ENCODE results near the gene PAFAH2. TPM values are rescaled to one million over a fixed set of nuclear protein-coding genes. Genes with fewer than 3 reads are reported as not detected.

The PAFAH2 gene
- total and polyA plus RNA-seq, 4 experiments from 2014 or later, result 10.1 to 20.0 (median 15.3) TPM

DNA sequence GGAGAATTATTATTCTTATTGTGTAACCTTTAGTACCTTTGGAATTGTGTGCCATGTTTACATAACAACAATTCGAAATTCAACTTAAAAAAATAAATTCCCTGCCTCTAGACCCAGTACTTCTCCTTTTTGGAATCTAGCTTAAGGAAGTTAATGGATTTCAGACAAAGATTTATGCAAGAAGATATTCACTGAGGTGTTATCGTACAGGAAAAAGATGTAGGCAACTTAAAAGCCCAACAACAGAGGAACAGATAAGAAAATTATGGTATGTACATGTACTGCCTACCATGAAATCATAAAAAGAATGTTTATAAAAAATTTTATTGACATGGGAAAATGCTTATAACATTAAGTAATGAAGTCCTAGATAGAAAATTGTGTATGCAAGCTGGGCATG, 73.4 kb downstream of the PAFAH2 start:
- H3K27me3 ChIP-seq (ENCODE audit: insufficient read depth, low read length), result no peaks in the 10 kb centered on the region
- Mint-ChIP-seq H3K27me3 (peaks cover 2 to 3% of the 10 kb centered on the region in 2 donors), H3K9me3 (no peaks in the 10 kb centered on the region), H3K4me1 (peaks cover 13 to 26% (median 15%) of the 10 kb centered on the region in 4 donors), H3K36me3 (no peaks in the 10 kb centered on the region), H3K4me3 (no peak overlapping the region), H3K27ac (peak overlapping the region in 1 of 7 donors; percentile 4)
- no peaks in the 10 kb centered on the region for H3K9me3 ChIP-seq (ENCODE audit: control insufficient read depth in 1 of 2, low read length in 2 of 2)
- no peaks in the 10 kb centered on the region for H3K36me3 ChIP-seq (ENCODE audit: insufficient read depth, low read length)
- no peak overlapping the region for H3K27ac ChIP-seq (ENCODE audit: low read depth, low read length)
- peaks cover 22% of the 10 kb centered on the region for H3K4me1 ChIP-seq (ENCODE audit: insufficient read depth, low read length)
- ChIA-PET POLR2A (ENCODE audit: partially characterized antibody) (interaction anchor here (0.9 kb wide), 1 partner anchor 46 kb away, joined by 3 read pairs; no protein-coding TSS in a partner anchor), CTCF (ENCODE audit: partially characterized antibody) (interaction anchor here (0.9 to 2.0 kb wide), 3 partner anchors 10 to 73 kb away, joined by 3 to 7 read pairs (median 5); partner anchors contain the start of gene PAFAH2)
- DNase-seq, result no peak
- intact Hi-C loops (cut with micrococcal nuclease), result no loop called here
- no peak overlapping the region for H3K4me3 ChIP-seq (ENCODE audit: low read length in 2 of 2)

DNA sequence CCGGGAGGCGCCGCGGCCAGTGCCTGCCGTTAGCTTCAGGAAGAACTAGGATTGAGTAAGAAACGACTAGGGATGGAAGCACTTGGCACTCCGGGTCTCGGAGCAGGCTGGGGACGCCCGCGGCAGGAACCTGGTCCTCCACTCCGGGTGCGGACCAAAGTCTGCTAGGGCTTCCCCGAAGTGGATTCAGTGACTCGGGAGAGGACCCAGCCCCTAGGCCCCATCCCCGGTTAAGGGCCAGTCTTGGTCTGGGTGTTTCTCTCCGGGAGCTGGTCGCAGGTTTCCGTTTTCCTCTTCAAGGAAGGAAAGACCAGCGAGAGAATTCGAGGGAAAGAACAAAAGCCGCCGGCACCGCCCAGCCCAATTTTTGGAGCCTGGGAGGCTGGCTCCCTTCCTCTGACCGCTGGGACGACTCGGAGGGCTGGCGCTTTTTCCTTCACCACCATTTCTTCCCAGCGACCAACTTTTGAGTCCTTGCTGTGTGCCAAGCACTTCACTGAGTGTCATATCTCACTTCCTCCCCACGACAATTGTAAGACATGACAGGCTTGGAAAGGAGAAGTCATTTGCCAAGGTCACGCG, 74.8 kb downstream of the PAFAH2 start:
- no peaks in the 10 kb centered on the region for H3K9me3 Mint-ChIP-seq
- intact Hi-C loops (cut with micrococcal nuclease), result loop anchor here (2.0 kb wide), 1 partner anchor 16 kb away; the partner anchor contains the start of gene STMN1
- ChIA-PET CTCF (ENCODE audit: partially characterized antibody) (interaction anchor here (0.7 to 3.7 kb wide), 6 partner anchors 19 to 74 kb away, joined by 3 to 22 read pairs (median 4); partner anchors contain the start of gene PAFAH2), POLR2A (ENCODE audit: partially characterized antibody) (interaction anchor here (1.0 to 3.9 kb wide), 10 partner anchors 11 to 74 kb away, joined by 3 to 23 read pairs (median 5); partner anchors contain the start of gene PAFAH2)
- Histone ChIP-seq H3K27me3 (ENCODE audit: insufficient read depth, low read length) (no peaks in the 10 kb centered on the region), H3K4me3 (ENCODE audit: low read length in 2 of 2) (peak overlapping the region; percentile 17 to 54), H3K27ac (ENCODE audit: low read depth, low read length) (no peak overlapping the region), H3K9me3 (ENCODE audit: control insufficient read depth in 1 of 2, low read length in 2 of 2) (no peaks in the 10 kb centered on the region), H3K36me3 (ENCODE audit: insufficient read depth, low read length) (no peaks in the 10 kb centered on the region), H3K4me1 (ENCODE audit: insufficient read depth, low read length) (peaks cover 29% of the 10 kb centered on the region)
- no peaks in the 10 kb centered on the region for H3K36me3 Mint-ChIP-seq
- peak in 1 of 5 donors; percentile 45 for DNase-seq
- peaks cover 2 to 3% of the 10 kb centered on the region in 2 donors for H3K27me3 Mint-ChIP-seq
- peak overlapping the region in 5 of 7 donors; percentile 18 to 76 (median 35) for H3K27ac Mint-ChIP-seq
- H3K4me1 Mint-ChIP-seq, result peaks cover 15 to 29% (median 18%) of the 10 kb centered on the region in 4 donors
- peak overlapping the region; percentile 74 to 90 (median 83) for H3K4me3 Mint-ChIP-seq

- Mint-ChIP-seq H3K9me3 (no peaks in the 10 kb centered on the region), H3K27me3 (peaks cover 2 to 3% of the 10 kb centered on the region in 2 donors), H3K4me3 (peak overlapping the region; percentile 85 to 92 (median 88)), H3K27ac (peak overlapping the region; percentile 49 to 90 (median 65)), H3K36me3 (no peaks in the 10 kb centered on the region), H3K4me1 (peaks cover 19 to 33% (median 23%) of the 10 kb centered on the region in 4 donors)
- Histone ChIP-seq H3K4me3 (ENCODE audit: low read length in 2 of 2) (peak overlapping the region; percentile 17 to 54), H3K27me3 (ENCODE audit: insufficient read depth, low read length) (no peaks in the 10 kb centered on the region), H3K4me1 (ENCODE audit: insufficient read depth, low read length) (peaks cover 36% of the 10 kb centered on the region), H3K36me3 (ENCODE audit: insufficient read depth, low read length) (no peaks in the 10 kb centered on the region), H3K9me3 (ENCODE audit: control insufficient read depth in 1 of 2, low read length in 2 of 2) (no peaks in the 10 kb centered on the region), H3K27ac (ENCODE audit: low read depth, low read length) (no peak overlapping the region)
- CTCF ChIA-PET (ENCODE audit: partially characterized antibody), result interaction anchor here (0.7 to 3.7 kb wide), 6 partner anchors 18 to 75 kb away, joined by 3 to 22 read pairs (median 4); partner anchors contain the start of gene PAFAH2
- DNase-seq, result peak; percentile 46 to 60 (median 57)
- POLR2A ChIA-PET (ENCODE audit: partially characterized antibody), result interaction anchor here (0.7 to 3.9 kb wide), 12 partner anchors 12 to 75 kb away, joined by 3 to 23 read pairs (median 4); partner anchors contain the start of gene PAFAH2
- intact Hi-C loops (cut with micrococcal nuclease), result loop anchor here (2.0 kb wide), 1 partner anchor 16 kb away; the partner anchor contains the start of gene STMN1
These were observed 75.5 kb downstream of the PAFAH2 start for GRCh38 chr1:25922056-25922970.

DNA sequence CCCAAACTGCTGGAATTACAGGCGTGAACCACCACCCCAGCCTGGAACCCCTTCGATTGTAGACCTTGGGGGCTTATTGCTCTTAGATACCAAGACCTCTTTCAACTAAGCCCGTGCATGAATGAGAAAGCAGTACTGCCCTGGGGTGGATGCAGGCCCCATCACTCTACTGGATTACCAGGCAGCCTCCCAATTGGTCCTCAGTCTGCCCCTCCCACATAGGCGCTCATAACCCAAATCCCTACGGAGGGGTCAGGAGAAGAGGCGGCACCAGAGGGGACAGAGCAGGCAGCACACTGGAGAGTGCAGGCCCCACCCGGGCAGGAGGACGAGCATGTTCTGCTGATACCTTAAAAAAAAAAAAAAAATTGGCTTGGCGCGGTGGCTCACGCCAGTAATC, 79.2 kb downstream of the PAFAH2 start:
- DNase-seq, result no peak
- CTCF ChIA-PET (ENCODE audit: partially characterized antibody), result interaction anchor here (1.5 to 1.8 kb wide), 2 partner anchors 23 to 79 kb away, joined by 5 to 10 read pairs; partner anchors contain the start of gene PAFAH2
- Mint-ChIP-seq H3K4me1 (peaks cover 16 to 30% (median 21%) of the 10 kb centered on the region in 4 donors), H3K4me3 (peak overlapping the region in 1 of 8 donors; percentile 17), H3K9me3 (no peaks in the 10 kb centered on the region), H3K27me3 (peaks cover 2 to 3% of the 10 kb centered on the region in 2 donors), H3K36me3 (no peaks in the 10 kb centered on the region), H3K27ac (no peak overlapping the region)
- no peaks in the 10 kb centered on the region for H3K36me3 ChIP-seq (ENCODE audit: insufficient read depth, low read length)
- intact Hi-C loops (cut with micrococcal nuclease), result no loop called here
- H3K9me3 ChIP-seq (ENCODE audit: control insufficient read depth in 1 of 2, low read length in 2 of 2), result no peaks in the 10 kb centered on the region
- POLR2A ChIA-PET (ENCODE audit: partially characterized antibody), result interaction anchor here (0.7 kb wide), 1 partner anchor 12 kb away, joined by 3 read pairs; no protein-coding TSS in a partner anchor
- no peaks in the 10 kb centered on the region for H3K27me3 ChIP-seq (ENCODE audit: insufficient read depth, low read length)
- no peak overlapping the region for H3K4me3 ChIP-seq (ENCODE audit: low read length in 2 of 2)
- peaks cover 34% of the 10 kb centered on the region for H3K4me1 ChIP-seq (ENCODE audit: insufficient read depth, low read length)
- H3K27ac ChIP-seq (ENCODE audit: low read depth, low read length), result no peak overlapping the region

- no peaks in the 10 kb centered on the region for H3K36me3 Mint-ChIP-seq
- intact Hi-C loops (cut with micrococcal nuclease), result no loop called here
- H3K9me3 ChIP-seq (ENCODE audit: control insufficient read depth in 1 of 2, low read length in 2 of 2), result no peaks in the 10 kb centered on the region
- no peaks in the 10 kb centered on the region for H3K36me3 ChIP-seq (ENCODE audit: insufficient read depth, low read length)
- no peak overlapping the region for H3K27ac ChIP-seq (ENCODE audit: low read depth, low read length)
- H3K27me3 ChIP-seq (ENCODE audit: insufficient read depth, low read length), result no peaks in the 10 kb centered on the region
- no peaks in the 10 kb centered on the region for H3K9me3 Mint-ChIP-seq
- ChIA-PET CTCF (ENCODE audit: partially characterized antibody) (interaction anchor here (1.5 to 1.8 kb wide), 2 partner anchors 22 to 80 kb away, joined by 5 to 10 read pairs; partner anchors contain the start of gene PAFAH2), POLR2A (ENCODE audit: partially characterized antibody) (interaction anchor here (0.6 to 1.0 kb wide), 3 partner anchors 11 to 80 kb away, joined by 3 to 4 read pairs (median 4); partner anchors contain the start of gene PAFAH2)
- H3K4me1 Mint-ChIP-seq, result peaks cover 12 to 24% (median 17%) of the 10 kb centered on the region in 4 donors
- peak overlapping the region in 3 of 7 donors; percentile 12 to 67 (median 21) for H3K27ac Mint-ChIP-seq
- peak in 2 of 5 donors; percentile 21 to 25 for DNase-seq
- peaks cover 27% of the 10 kb centered on the region for H3K4me1 ChIP-seq (ENCODE audit: insufficient read depth, low read length)
- peaks cover 2 to 3% of the 10 kb centered on the region in 2 donors for H3K27me3 Mint-ChIP-seq
- no peak overlapping the region for H3K4me3 ChIP-seq (ENCODE audit: low read length in 2 of 2)
- H3K4me3 Mint-ChIP-seq, result peak overlapping the region; percentile 3 to 53 (median 38)
These were observed 79.9 kb downstream of the PAFAH2 start for GRCh38 chr1:25917996-25918395.

GRCh38 chr1:25916460-25916859, 81.4 kb downstream of the PAFAH2 start:
- H3K4me1 Mint-ChIP-seq, result peaks cover 6 to 14% (median 9%) of the 10 kb centered on the region in 4 donors
- intact Hi-C loops (cut with micrococcal nuclease), result no loop called here
- ChIA-PET POLR2A (ENCODE audit: partially characterized antibody) (no interaction called here), CTCF (ENCODE audit: partially characterized antibody) (interaction anchor here (1.4 kb wide), 1 partner anchor 22 kb away, joined by 5 read pairs; no protein-coding TSS in a partner anchor)
- H3K27ac Mint-ChIP-seq, result peak overlapping the region in 1 of 7 donors; percentile 79
- no peaks in the 10 kb centered on the region for H3K36me3 ChIP-seq (ENCODE audit: insufficient read depth, low read length)
- H3K27me3 ChIP-seq (ENCODE audit: insufficient read depth, low read length), result no peaks in the 10 kb centered on the region
- no peak for DNase-seq
- H3K4me3 ChIP-seq (ENCODE audit: low read length in 2 of 2), result no peak overlapping the region
- H3K27me3 Mint-ChIP-seq, result peaks cover 2 to 3% of the 10 kb centered on the region in 2 donors
- H3K9me3 Mint-ChIP-seq, result no peaks in the 10 kb centered on the region
- no peaks in the 10 kb centered on the region for H3K36me3 Mint-ChIP-seq
- peaks cover 14% of the 10 kb centered on the region for H3K4me1 ChIP-seq (ENCODE audit: insufficient read depth, low read length)
- no peak overlapping the region for H3K4me3 Mint-ChIP-seq
- no peaks in the 10 kb centered on the region for H3K9me3 ChIP-seq (ENCODE audit: control insufficient read depth in 1 of 2, low read length in 2 of 2)
- no peak overlapping the region for H3K27ac ChIP-seq (ENCODE audit: low read depth, low read length)

Data from CD4-positive, alpha-beta memory T cell (primary cell).